Right lung (tissue), 10 donors: Measurements from ENCODE around the gene IL22RA2. TPM values are rescaled to one million over a fixed set of nuclear protein-coding genes. Genes with fewer than 3 reads are reported as not detected.
A peak's percentile ranks its signal among the peaks of the same experiment; 100 is the strongest.
"Not testable (repeated sequence)": the region's sequence is repeated elsewhere in the genome, so short reads cannot be mapped to it uniquely, and the experiment has no call there.

ENCODE experiments used
- DNase-seq, 2 donors: peaks; one replicate each; pipeline ENCODE4 v3.0.0-alpha.2; 2013
- long read RNA-seq, 8 donors: transcript quantifications; one replicate each; lab custom pipeline, GENCODE V29; 2026
- polyA plus RNA-seq, 5 donors: library from polyadenylated mRNA; unstranded; fragments of 120-200 nt; gene quantifications; one replicate each; pipeline versions ENCODE4 v1.2.1 to v1.2.3, GENCODE V29; 2013; ENCODE audit warnings: inconsistent platforms in 1 of 5, low replicate concordance in 1 of 5; ENCODE audit not compliant: insufficient read length in 5 of 5, insufficient read depth in 1 of 5

Gene IL22RA2
- not detected for polyA plus RNA-seq
- long read RNA-seq, donor 1: 0 reads
- long read RNA-seq, donor 2: 0 reads
- long read RNA-seq, donor 3: 0 reads
- long read RNA-seq, donor 4: 0 reads
- long read RNA-seq, donor 5: 0 reads
- long read RNA-seq, donor 6: 0 reads
- long read RNA-seq, donor 7: 0 reads
- long read RNA-seq, donor 8: 0 reads

- DNase-seq: no peak
Observed at GRCh38 chr6:137173501-137173900, at the start of gene IL22RA2. IL22RA2 (minus strand) TSS chr6:137173644; CDS start chr6:137161749, 11,895 bp downstream.

- no peak for DNase-seq
Observed at GRCh38 chr6:137222381-137222780, 48.9 kb upstream of the IL22RA2 start.

GRCh38 chr6:137219664-137220252 is 46.3 kb upstream of the IL22RA2 start:
- DNase-seq: no peak

GRCh38 chr6:137218917-137219663 is 45.6 kb upstream of the IL22RA2 start, which contains the start of gene IFNGR1:
IFNGR1 (minus strand) TSS chr6:137219385; CDS start chr6:137219327, 58 bp downstream.
- peak; percentile 94 to 95 for DNase-seq

GRCh38 chr6:137218473-137218916 is 45.1 kb upstream of the IL22RA2 start:
- DNase-seq: peak in 1 of 2 donors; percentile 50

- DNase-seq: no peak
Observed at GRCh38 chr6:137217801-137218472, 44.5 kb upstream of the IL22RA2 start.

- DNase-seq: no peak
Observed at GRCh38 chr6:137216875-137217553, 43.6 kb upstream of the IL22RA2 start.

GRCh38 chr6:137216106-137216505 is 42.7 kb upstream of the IL22RA2 start:
- no peak for DNase-seq

- DNase-seq: not testable (repeated sequence)
Observed at GRCh38 chr6:137215630-137216029, 42.2 kb upstream of the IL22RA2 start.

- no peak for DNase-seq
Observed at GRCh38 chr6:137214931-137215330, 41.5 kb upstream of the IL22RA2 start.

GRCh38 chr6:137213813-137214212 is 40.4 kb upstream of the IL22RA2 start:
- no peak for DNase-seq

- no peak for DNase-seq
Observed at GRCh38 chr6:137213331-137213740, 39.9 kb upstream of the IL22RA2 start.

- DNase-seq: no peak
Observed at GRCh38 chr6:137211910-137212309, 38.5 kb upstream of the IL22RA2 start.

- no peak for DNase-seq
Observed at GRCh38 chr6:137210903-137211302, 37.5 kb upstream of the IL22RA2 start.

GRCh38 chr6:137208279-137208678 is 34.8 kb upstream of the IL22RA2 start:
- DNase-seq: no peak

- DNase-seq: not testable (repeated sequence)
Observed at GRCh38 chr6:137207457-137207856, 34.0 kb upstream of the IL22RA2 start.

GRCh38 chr6:137206577-137206976 is 33.1 kb upstream of the IL22RA2 start:
- DNase-seq: no peak

GRCh38 chr6:137203256-137203655 is 29.8 kb upstream of the IL22RA2 start:
- DNase-seq: no peak

GRCh38 chr6:137202078-137202477 is 28.6 kb upstream of the IL22RA2 start:
- DNase-seq: no peak

- DNase-seq: no peak
Observed at GRCh38 chr6:137201006-137201405, 27.6 kb upstream of the IL22RA2 start.

- no peak for DNase-seq
Observed at GRCh38 chr6:137200288-137200687, 26.8 kb upstream of the IL22RA2 start.
